Measurements from ENCODE around the gene MITF.
"Not testable (repeated sequence)": the region's sequence is repeated elsewhere in the genome, so short reads cannot be mapped to it uniquely, and the experiment has no call there.

MITF gene

DNA sequence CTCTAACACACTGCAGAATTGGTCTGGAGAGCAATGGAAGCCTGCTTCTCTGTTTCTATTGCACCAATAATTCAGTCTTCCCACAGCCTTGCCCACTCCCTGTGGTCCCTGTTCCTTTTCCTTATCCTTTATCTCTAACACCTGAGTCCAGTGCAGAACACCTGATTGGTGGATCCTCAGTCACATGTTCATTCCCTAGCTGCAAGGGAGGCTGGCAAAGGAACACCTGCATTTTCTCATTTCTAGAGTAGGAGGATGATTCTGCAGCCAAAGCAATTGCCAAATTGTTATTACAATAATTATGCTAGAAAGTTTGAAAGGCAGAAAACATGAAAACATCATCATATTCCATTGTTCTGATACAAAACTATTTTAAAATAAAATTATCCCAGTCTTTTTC lies 176.5 kb downstream of the MITF start:
- Mint-ChIP-seq H3K4me1 (ENCODE audit: low read depth) (no peaks in the 10 kb centered on the region), H3K36me3 (ENCODE audit: low read depth) (no peaks in the 10 kb centered on the region), H3K27ac (no peak overlapping the region), H3K27me3 (peaks cover 3% of the 10 kb centered on the region), H3K9me3 (no peaks in the 10 kb centered on the region), H3K4me3 (no peak overlapping the region)
- DNase-seq = no peak

- H3K4me3 Mint-ChIP-seq; H3K9me3 Mint-ChIP-seq; H3K4me1 Mint-ChIP-seq (ENCODE audit: low read depth); H3K27me3 Mint-ChIP-seq; DNase-seq; H3K27ac Mint-ChIP-seq; H3K36me3 Mint-ChIP-seq (ENCODE audit: low read depth): not testable (repeated sequence)
Measured at GRCh38 chr3:69920009-69920408, 180.7 kb downstream of the MITF start.

DNA sequence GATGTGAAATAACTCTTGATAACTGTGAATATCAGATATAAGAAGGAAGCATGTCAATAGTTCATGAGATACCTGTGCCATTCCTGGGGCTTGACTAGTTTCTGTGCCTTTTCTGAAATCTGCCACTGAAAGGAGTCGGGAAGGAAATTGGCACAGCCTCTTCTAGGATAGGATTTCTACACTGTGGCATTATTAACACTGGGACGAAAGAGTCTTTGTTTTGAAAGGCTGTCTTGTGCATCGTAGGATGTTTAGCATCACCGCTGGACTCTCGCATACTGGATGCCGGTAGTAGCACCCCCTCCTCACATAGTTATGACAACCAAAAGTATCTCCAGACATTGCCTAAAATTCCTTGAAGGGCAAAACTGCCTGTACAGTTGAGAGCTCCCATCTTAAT lies 182.4 kb downstream of the MITF start:
- no peaks in the 10 kb centered on the region for H3K4me1 Mint-ChIP-seq (ENCODE audit: low read depth)
- no peak for DNase-seq
- peaks cover 8% of the 10 kb centered on the region for H3K27me3 Mint-ChIP-seq
- H3K27ac Mint-ChIP-seq = no peak overlapping the region
- H3K4me3 Mint-ChIP-seq = no peak overlapping the region
- H3K9me3 Mint-ChIP-seq = no peaks in the 10 kb centered on the region
- H3K36me3 Mint-ChIP-seq (ENCODE audit: low read depth) = no peaks in the 10 kb centered on the region

DNA sequence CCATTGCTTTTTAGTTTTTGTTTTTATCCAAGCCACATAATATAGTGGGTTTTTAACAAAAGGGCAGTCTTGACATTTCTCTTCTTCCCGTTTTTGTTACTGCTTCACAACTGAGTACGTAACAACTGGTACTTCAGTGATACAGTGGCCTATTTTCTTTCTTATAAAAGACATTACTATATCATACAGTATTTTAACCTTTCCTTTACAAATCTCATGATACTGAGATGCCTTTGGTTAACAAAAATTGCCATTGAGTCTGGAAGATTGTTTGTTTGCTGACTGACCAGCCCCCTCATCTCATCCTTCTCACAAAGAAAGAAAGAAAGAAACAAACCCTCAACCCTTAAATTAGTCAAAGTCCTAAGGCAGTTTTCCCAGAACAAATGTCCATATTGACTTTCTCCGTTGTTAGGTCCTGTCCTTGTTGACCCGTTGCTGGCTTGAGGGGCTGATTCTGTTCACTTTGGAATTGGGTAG lies 183.3 kb downstream of the MITF start:
- no peak for DNase-seq

GRCh38 chr3:69925506-69925905 lies 186.2 kb downstream of the MITF start:
- DNase-seq = no peak
- Mint-ChIP-seq H3K27me3 (peaks cover 8% of the 10 kb centered on the region), H3K27ac (no peak overlapping the region), H3K9me3 (no peaks in the 10 kb centered on the region), H3K4me1 (ENCODE audit: low read depth) (no peaks in the 10 kb centered on the region), H3K36me3 (ENCODE audit: low read depth) (no peaks in the 10 kb centered on the region), H3K4me3 (no peak overlapping the region)

More for the DNA sequence above, 183.3 kb downstream of the MITF start:
- Mint-ChIP-seq H3K9me3 (no peaks in the 10 kb centered on the region), H3K36me3 (ENCODE audit: low read depth) (no peaks in the 10 kb centered on the region), H3K4me1 (ENCODE audit: low read depth) (no peaks in the 10 kb centered on the region), H3K27me3 (peaks cover 8% of the 10 kb centered on the region), H3K27ac (no peak overlapping the region), H3K4me3 (no peak overlapping the region)

DNA sequence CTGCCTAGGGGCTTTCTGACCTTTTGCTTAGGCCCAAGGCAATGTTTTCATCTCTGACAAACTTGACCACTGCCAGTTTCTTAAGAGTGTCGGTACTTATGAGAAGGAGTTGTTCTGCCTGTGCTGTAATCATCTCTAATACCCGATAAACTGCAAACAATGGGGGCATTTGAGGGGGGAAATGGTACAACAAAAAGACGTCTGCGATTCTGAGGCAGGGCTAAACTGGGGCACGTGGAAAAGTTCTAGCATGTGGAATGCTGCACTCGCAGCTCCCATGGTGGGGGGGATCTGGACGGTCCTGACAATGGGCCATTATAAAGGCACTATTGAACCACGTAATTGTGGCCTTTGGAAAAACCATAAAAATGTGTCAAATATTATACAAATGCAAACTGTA lies 187.1 kb downstream of the MITF start:
- Mint-ChIP-seq H3K4me1 (ENCODE audit: low read depth) (no peaks in the 10 kb centered on the region), H3K27me3 (peaks cover 7% of the 10 kb centered on the region), H3K9me3 (no peaks in the 10 kb centered on the region), H3K36me3 (ENCODE audit: low read depth) (no peaks in the 10 kb centered on the region), H3K4me3 (no peak overlapping the region), H3K27ac (no peak overlapping the region)
- no peak for DNase-seq

- no peaks in the 10 kb centered on the region for H3K9me3 Mint-ChIP-seq
- H3K4me1 Mint-ChIP-seq (ENCODE audit: low read depth) = no peaks in the 10 kb centered on the region
- no peaks in the 10 kb centered on the region for H3K36me3 Mint-ChIP-seq (ENCODE audit: low read depth)
- H3K27ac Mint-ChIP-seq = no peak overlapping the region
- H3K27me3 Mint-ChIP-seq = no peaks in the 10 kb centered on the region
- H3K4me3 Mint-ChIP-seq = no peak overlapping the region
- DNase-seq = no peak
Measured at GRCh38 chr3:69927571-69927970, 188.3 kb downstream of the MITF start.

DNA sequence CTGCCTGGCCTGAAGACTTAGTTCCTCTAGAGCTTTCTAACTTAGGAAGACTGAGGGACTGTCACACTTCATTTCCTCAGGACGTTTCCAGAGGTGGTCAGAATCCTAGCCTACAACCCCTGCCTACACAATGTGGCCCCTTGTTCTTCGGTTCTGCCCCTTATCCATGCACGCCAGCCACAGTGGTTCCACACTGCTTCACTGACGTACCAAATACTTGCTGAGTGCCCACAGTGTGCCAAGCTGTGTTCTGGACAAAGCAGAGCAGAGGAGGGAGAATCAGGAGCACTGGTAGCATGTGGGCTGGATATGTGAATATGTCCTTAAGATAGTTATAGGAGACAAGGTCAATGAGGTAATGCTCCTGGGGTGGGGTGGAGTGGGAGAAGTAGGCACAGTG lies 189.8 kb downstream of the MITF start:
- no peaks in the 10 kb centered on the region for H3K36me3 Mint-ChIP-seq (ENCODE audit: low read depth)
- H3K9me3 Mint-ChIP-seq = no peaks in the 10 kb centered on the region
- H3K4me1 Mint-ChIP-seq (ENCODE audit: low read depth) = no peaks in the 10 kb centered on the region
- no peaks in the 10 kb centered on the region for H3K27me3 Mint-ChIP-seq
- H3K4me3 Mint-ChIP-seq = no peak overlapping the region
- H3K27ac Mint-ChIP-seq = no peak overlapping the region
- no peak for DNase-seq

DNA sequence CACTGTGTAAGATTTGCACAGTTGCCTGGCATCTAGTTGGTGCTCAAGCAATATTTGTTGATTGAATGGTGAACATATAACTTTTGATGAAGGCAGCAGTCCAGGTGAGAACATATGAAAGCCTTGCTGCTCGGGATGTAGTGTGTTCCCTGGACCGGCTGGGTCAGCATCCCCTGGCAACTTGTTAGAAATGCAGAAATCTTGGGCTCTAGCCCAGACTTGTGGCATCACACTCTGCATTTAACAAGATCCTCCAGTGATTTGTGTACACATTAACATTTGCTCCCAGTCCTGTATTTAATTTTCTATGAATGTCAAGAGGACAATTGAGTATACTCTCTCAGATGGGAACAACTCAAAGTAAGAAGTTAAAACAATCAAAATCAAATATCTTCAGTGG lies 191.3 kb downstream of the MITF start:
- Mint-ChIP-seq H3K27ac (no peak overlapping the region), H3K36me3 (ENCODE audit: low read depth) (no peaks in the 10 kb centered on the region), H3K4me3 (no peak overlapping the region), H3K4me1 (ENCODE audit: low read depth) (no peaks in the 10 kb centered on the region), H3K9me3 (no peaks in the 10 kb centered on the region), H3K27me3 (no peaks in the 10 kb centered on the region)
- DNase-seq = no peak

GRCh38 chr3:69932087-69932486 lies 192.8 kb downstream of the MITF start:
- DNase-seq = no peak
- Mint-ChIP-seq H3K27me3 (no peaks in the 10 kb centered on the region), H3K9me3 (no peaks in the 10 kb centered on the region), H3K27ac (no peak overlapping the region), H3K4me1 (ENCODE audit: low read depth) (no peaks in the 10 kb centered on the region), H3K36me3 (ENCODE audit: low read depth) (no peaks in the 10 kb centered on the region), H3K4me3 (no peak overlapping the region)

GRCh38 chr3:69932501-69932900 lies 193.2 kb downstream of the MITF start:
- H3K27ac Mint-ChIP-seq = no peak overlapping the region

GRCh38 chr3:69934398-69934797 lies 195.1 kb downstream of the MITF start:
- Mint-ChIP-seq H3K4me1 (ENCODE audit: low read depth) (no peaks in the 10 kb centered on the region), H3K36me3 (ENCODE audit: low read depth) (no peaks in the 10 kb centered on the region), H3K4me3 (no peak overlapping the region), H3K9me3 (no peaks in the 10 kb centered on the region), H3K27ac (no peak overlapping the region), H3K27me3 (no peaks in the 10 kb centered on the region)
- DNase-seq = no peak

More at GRCh38 chr3:69932501-69932900, 193.2 kb downstream of the MITF start:
- H3K4me3 Mint-ChIP-seq = no peak overlapping the region
- no peaks in the 10 kb centered on the region for H3K27me3 Mint-ChIP-seq
- H3K9me3 Mint-ChIP-seq = no peaks in the 10 kb centered on the region
- no peaks in the 10 kb centered on the region for H3K4me1 Mint-ChIP-seq (ENCODE audit: low read depth)
- DNase-seq = no peak
- H3K36me3 Mint-ChIP-seq (ENCODE audit: low read depth) = no peaks in the 10 kb centered on the region

DNA sequence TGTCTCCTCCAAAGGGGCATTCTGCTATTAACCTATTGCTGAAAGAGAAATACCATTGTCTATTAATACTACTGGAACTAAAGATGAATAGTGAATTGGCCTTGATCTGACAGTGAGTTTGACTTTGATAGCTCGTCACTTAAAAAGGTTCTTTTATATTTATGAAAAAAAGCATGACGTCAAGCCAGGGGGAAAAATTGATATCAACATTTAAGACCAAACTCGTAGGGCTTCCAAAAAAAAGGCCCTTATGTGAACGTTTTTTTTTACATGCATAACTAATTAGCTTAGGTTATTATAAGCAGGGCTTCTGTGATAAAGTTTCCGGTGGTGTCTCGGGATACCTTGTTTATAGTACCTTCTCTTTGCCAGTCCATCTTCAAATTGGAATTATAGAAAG lies 197.0 kb downstream of the MITF start:
- H3K4me1 Mint-ChIP-seq (ENCODE audit: low read depth) = no peaks in the 10 kb centered on the region
- no peak overlapping the region for H3K27ac Mint-ChIP-seq
- no peaks in the 10 kb centered on the region for H3K9me3 Mint-ChIP-seq
- no peaks in the 10 kb centered on the region for H3K36me3 Mint-ChIP-seq (ENCODE audit: low read depth)
- H3K4me3 Mint-ChIP-seq = no peak overlapping the region
- no peak for DNase-seq
- H3K27me3 Mint-ChIP-seq = no peaks in the 10 kb centered on the region

- Mint-ChIP-seq H3K9me3 (no peaks in the 10 kb centered on the region), H3K4me1 (ENCODE audit: low read depth) (no peaks in the 10 kb centered on the region), H3K4me3 (no peak overlapping the region), H3K27me3 (no peaks in the 10 kb centered on the region), H3K27ac (no peak overlapping the region), H3K36me3 (ENCODE audit: low read depth) (no peaks in the 10 kb centered on the region)
- no peak for DNase-seq
Measured at GRCh38 chr3:69938061-69938460, 198.8 kb downstream of the MITF start.

- Mint-ChIP-seq H3K27ac (no peak overlapping the region), H3K4me1 (ENCODE audit: low read depth) (no peaks in the 10 kb centered on the region), H3K4me3 (no peak overlapping the region), H3K27me3 (no peaks in the 10 kb centered on the region), H3K9me3 (no peaks in the 10 kb centered on the region), H3K36me3 (ENCODE audit: low read depth) (no peaks in the 10 kb centered on the region)
- DNase-seq = no peak
Measured at GRCh38 chr3:69938931-69939330, 199.7 kb downstream of the MITF start.

GRCh38 chr3:69941037-69941436 lies 201.8 kb downstream of the MITF start:
- H3K4me3 Mint-ChIP-seq = no peak overlapping the region
- H3K36me3 Mint-ChIP-seq (ENCODE audit: low read depth) = no peaks in the 10 kb centered on the region
- H3K27ac Mint-ChIP-seq = no peak overlapping the region
- no peaks in the 10 kb centered on the region for H3K4me1 Mint-ChIP-seq (ENCODE audit: low read depth)
- H3K27me3 Mint-ChIP-seq = no peaks in the 10 kb centered on the region
- DNase-seq = no peak
- no peaks in the 10 kb centered on the region for H3K9me3 Mint-ChIP-seq

All from activated T-cell treated with anti-CD3 and anti-CD28 coated beads, Interleukin-2, amount 50 U/mL, for 24 hours (primary cell).